Immature natural killer cell (primary cell): Measurements from ENCODE around the gene FBXW10B. TPM values are rescaled to one million over a fixed set of nuclear protein-coding genes. Genes with fewer than 3 reads are reported as not detected.
"Not testable (repeated sequence)": the region's sequence is repeated elsewhere in the genome, so short reads cannot be mapped to it uniquely, and the experiment has no call there.

Source experiments
- DNase-seq, 3 donors: peaks; one replicate each; pipeline ENCODE4 v3.0.0; 2022; ENCODE audit warnings: mixed read lengths in 1 of 3
- H3K27ac Mint-ChIP-seq, 6 donors: one replicate each; pipeline ENCODE4 v1.8.0; 2020; ENCODE audit warnings: mixed read lengths in 6 of 6, mild to moderate bottlenecking in 5 of 6, inconsistent platforms in 4 of 6, moderate library complexity in 3 of 6
- H3K27me3 Mint-ChIP-seq, 3 donors: one replicate each; pipeline ENCODE4 v1.8.0; 2020 to 2021; ENCODE audit warnings: low read depth in 3 of 3, mild to moderate bottlenecking in 3 of 3, mixed read lengths in 3 of 3, moderate library complexity in 3 of 3, inconsistent platforms in 1 of 3
- H3K36me3 Mint-ChIP-seq, 3 donors: one replicate each; pipeline ENCODE4 v1.8.0; 2020; ENCODE audit warnings: mixed read lengths in 3 of 3, inconsistent platforms in 2 of 3, mild to moderate bottlenecking in 2 of 3
- H3K4me1 Mint-ChIP-seq, 2 donors: one replicate each; pipeline ENCODE4 v1.8.0; 2020; ENCODE audit warnings: inconsistent platforms in 2 of 2, mild to moderate bottlenecking in 2 of 2, mixed read lengths in 2 of 2, moderate library complexity in 1 of 2
- H3K4me3 Mint-ChIP-seq, 5 donors: one replicate each; pipeline ENCODE4 v1.8.0; 2020; ENCODE audit warnings: mild to moderate bottlenecking in 5 of 5, mixed read lengths in 5 of 5, inconsistent platforms in 3 of 5, moderate library complexity in 3 of 5
- H3K9me3 Mint-ChIP-seq, 6 donors: one replicate each; pipeline ENCODE4 v1.8.0; 2020; ENCODE audit warnings: mild to moderate bottlenecking in 6 of 6, mixed read lengths in 6 of 6, inconsistent platforms in 4 of 6, moderate library complexity in 3 of 6
- polyA plus RNA-seq, 3 donors: library from polyadenylated mRNA; unstranded; fragments of 300-500 nt; fragmentation: Illumina TruSeq; gene quantifications; one replicate each; pipeline ENCODE4 v1.2.3, GENCODE V29; 2021

Gene FBXW10B, protein sequence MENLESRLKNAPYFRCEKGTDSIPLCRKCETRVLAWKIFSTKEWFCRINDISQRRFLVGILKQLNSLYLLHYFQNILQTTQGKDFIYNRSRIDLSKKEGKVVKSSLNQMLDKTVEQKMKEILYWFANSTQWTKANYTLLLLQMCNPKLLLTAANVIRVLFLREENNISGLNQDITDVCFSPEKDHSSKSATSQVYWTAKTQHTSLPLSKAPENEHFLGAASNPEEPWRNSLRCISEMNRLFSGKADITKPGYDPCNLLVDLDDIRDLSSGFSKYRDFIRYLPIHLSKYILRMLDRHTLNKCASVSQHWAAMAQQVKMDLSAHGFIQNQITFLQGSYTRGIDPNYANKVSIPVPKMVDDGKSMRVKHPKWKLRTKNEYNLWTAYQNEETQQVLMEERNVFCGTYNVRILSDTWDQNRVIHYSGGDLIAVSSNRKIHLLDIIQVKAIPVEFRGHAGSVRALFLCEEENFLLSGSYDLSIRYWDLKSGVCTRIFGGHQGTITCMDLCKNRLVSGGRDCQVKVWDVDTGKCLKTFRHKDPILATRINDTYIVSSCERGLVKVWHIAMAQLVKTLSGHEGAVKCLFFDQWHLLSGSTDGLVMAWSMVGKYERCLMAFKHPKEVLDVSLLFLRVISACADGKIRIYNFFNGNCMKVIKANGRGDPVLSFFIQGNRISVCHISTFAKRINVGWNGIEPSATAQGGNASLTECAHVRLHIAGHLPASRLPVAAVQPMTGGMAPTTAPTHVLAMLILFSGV
- not detected for polyA plus RNA-seq

DNA sequence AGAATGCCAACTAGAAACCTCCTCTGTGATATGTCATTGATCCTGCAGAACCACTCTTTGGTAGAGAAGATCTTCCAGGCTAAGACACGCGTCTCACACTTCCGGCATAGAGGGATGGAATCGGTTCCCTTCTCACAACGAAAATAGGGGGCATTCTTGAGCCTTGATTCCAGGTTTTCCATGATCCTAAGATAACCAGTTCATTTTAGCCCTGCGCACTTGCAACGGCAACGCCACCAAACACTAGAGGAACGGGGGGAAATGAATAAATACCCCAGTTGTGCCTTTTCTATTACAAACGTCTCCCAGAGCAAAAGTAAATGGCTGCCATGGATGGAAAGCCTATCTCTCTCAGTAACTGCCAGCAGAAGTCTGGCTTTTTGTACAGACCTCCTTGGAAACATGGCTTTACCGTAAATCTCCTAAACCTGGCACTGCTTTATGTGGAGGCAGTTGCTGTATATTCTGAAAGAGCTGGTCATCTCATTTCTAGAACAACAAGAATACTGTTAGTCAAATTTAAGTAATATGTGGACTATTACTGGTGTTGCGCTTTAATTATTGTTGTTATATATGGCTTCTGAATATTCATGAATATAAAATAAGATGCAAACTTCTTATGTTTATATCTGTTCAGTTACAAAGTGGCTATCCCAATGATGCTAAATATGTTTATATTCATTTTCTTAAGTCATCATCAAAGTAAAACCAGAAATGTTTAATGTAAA, at the start of gene FBXW10B:
TSS of gene FBXW10B (minus strand) at position 374 of the 728 bp plus-strand sequence. CDS start at position 182, 192 bp downstream.
- H3K36me3 Mint-ChIP-seq, H3K4me3 Mint-ChIP-seq, DNase-seq, H3K9me3 Mint-ChIP-seq, H3K4me1 Mint-ChIP-seq, H3K27me3 Mint-ChIP-seq, H3K27ac Mint-ChIP-seq: not testable (repeated sequence)

DNA sequence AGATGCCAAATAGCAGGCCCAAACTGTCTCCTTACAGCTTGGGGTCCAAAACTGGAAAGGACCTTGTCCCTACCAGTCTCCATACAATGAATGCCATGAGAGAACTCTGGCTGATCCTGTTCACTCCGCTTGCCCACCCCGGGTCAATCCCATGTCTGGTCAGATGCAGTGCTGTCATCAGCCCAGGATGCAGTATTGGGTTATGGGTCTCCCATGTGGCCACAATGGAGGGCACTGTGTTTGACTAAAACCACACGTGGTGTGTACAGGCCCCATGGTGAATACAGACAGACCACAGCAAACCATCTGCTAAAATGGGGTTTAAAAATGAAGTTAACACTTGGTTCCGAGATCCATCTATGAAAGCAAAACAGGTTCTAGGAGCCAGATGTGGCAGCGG, 44.2 kb upstream of the FBXW10B start:
- no peaks in the 10 kb centered on the region for H3K9me3 Mint-ChIP-seq
- H3K27me3 Mint-ChIP-seq = no peaks in the 10 kb centered on the region
- H3K36me3 Mint-ChIP-seq = peaks cover 0 to 21% (median 18%) of the 10 kb centered on the region in 3 donors
- no peak overlapping the region for H3K4me3 Mint-ChIP-seq
- H3K27ac Mint-ChIP-seq = no peak overlapping the region
- no peaks in the 10 kb centered on the region for H3K4me1 Mint-ChIP-seq
- no peak for DNase-seq

DNA sequence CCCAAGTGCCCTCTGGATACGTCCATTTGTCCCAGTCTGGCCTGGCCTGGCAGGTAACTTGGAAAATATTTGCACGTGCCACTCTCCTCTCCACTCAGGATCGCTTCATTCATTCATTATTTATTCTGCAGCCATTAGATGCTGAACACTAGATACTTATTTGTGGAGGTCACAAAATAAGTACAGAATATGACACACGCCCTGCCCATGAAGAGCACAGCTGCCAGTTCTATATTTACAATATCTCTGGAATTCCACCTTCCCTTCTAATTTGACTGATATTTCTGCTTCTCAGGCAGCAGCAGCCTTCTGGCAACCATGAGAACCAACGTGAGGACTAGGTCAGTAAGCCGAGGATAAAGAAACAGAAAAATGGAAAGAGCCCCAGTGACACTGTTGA, 43.7 kb upstream of the FBXW10B start:
- Mint-ChIP-seq H3K27me3 (no peaks in the 10 kb centered on the region), H3K36me3 (peaks cover 0 to 18% (median 14%) of the 10 kb centered on the region in 3 donors), H3K4me1 (no peaks in the 10 kb centered on the region), H3K4me3 (no peak overlapping the region), H3K9me3 (no peaks in the 10 kb centered on the region), H3K27ac (no peak overlapping the region)
- DNase-seq = no peak

DNA sequence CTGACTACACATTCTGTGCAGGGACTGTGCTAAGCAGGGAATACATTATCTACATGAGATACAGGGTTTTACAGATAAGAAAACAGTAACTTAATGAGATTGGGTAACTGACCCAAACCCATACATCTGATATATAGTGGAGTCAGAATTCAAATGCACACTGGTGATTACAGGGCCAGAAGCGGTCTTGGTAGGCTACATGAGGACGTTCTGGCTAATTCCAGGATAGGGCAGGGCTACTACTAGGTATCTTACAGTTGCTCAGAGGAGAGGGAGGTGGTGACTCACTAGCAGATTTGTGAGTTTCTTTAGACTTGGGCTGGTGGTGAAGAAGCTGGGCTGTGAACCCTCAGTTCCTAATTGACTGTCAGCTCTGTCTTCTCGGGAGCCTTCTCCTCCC, 43.2 kb upstream of the FBXW10B start:
- Mint-ChIP-seq H3K27me3 (no peaks in the 10 kb centered on the region), H3K27ac (no peak overlapping the region), H3K9me3 (no peaks in the 10 kb centered on the region), H3K36me3 (peaks cover 0 to 14% (median 10%) of the 10 kb centered on the region in 3 donors), H3K4me3 (no peak overlapping the region), H3K4me1 (no peaks in the 10 kb centered on the region)
- DNase-seq = no peak

DNA sequence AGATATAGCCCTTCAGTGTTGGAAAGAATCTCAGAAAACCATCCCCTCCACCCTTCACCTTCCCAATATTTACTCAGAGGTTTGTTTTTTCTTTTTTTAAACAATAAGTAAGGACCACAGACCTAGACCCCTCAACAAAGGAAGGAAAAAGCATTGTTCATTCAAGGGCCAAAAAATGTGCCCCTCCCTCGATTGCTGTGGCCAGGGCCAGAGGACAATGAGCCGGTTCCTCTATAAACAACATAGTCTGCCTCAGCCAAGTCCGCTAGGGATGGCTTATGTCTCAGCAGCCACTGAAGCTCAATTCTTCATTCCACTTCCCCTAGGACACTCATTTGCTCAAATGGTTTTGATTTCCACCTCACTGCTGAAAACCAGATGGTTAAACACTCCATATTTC, 40.6 kb upstream of the FBXW10B start:
- Mint-ChIP-seq H3K4me1 (no peaks in the 10 kb centered on the region), H3K4me3 (no peak overlapping the region), H3K36me3 (peaks cover 3 to 14% (median 5%) of the 10 kb centered on the region in 3 donors), H3K9me3 (no peaks in the 10 kb centered on the region), H3K27me3 (peaks cover 0 to 2% (median 2%) of the 10 kb centered on the region in 3 donors), H3K27ac (no peak overlapping the region)
- DNase-seq = no peak

DNA sequence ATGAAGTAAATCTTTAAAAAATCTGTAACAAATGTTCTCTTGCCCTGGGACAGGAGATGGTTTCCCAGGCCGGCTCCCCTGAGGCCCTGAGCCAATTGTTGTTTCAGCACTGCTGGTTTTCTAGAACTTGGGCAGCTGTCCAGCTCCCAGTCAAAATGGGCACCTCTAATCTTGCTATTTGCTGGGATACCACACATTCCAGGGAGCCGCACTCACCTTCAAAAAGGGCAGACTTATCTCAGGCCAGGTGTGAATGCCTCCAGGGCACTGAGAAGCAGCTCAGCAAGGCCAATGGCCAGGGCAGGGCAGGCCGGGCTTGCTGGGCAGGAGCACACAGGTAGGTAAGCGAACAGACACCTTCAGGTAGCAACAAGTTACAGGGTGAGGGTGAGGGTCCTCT, 40.2 kb upstream of the FBXW10B start:
- DNase-seq = no peak
- Mint-ChIP-seq H3K36me3 (peaks cover 3 to 14% (median 5%) of the 10 kb centered on the region in 3 donors), H3K4me1 (no peaks in the 10 kb centered on the region), H3K9me3 (no peaks in the 10 kb centered on the region), H3K27me3 (peaks cover 0 to 2% (median 2%) of the 10 kb centered on the region in 3 donors), H3K27ac (no peak overlapping the region), H3K4me3 (no peak overlapping the region)

DNA sequence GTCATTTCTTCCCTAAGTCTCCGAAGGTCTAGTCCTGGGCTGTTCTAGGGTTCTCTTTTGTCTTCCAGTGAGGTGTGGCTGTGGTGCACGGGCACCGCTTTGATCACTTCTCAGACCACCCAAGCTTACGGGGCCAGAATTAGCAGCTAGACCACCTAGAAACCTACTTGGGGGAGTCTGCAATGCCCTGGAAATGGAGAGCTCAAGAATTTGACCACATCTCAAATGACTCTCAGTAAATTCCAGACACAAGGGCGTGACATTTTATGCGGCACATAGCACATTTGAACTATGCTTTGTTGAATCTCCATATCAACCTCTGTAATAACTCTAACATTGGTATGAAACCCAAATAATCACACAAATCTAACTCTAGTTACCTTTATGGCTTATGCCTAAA, 39.7 kb upstream of the FBXW10B start:
- DNase-seq = no peak
- peaks cover 0 to 2% (median 2%) of the 10 kb centered on the region in 3 donors for H3K27me3 Mint-ChIP-seq
- no peak overlapping the region for H3K4me3 Mint-ChIP-seq
- peaks cover 3 to 11% (median 9%) of the 10 kb centered on the region in 3 donors for H3K36me3 Mint-ChIP-seq
- H3K9me3 Mint-ChIP-seq = no peaks in the 10 kb centered on the region
- no peak overlapping the region for H3K27ac Mint-ChIP-seq
- no peaks in the 10 kb centered on the region for H3K4me1 Mint-ChIP-seq

DNA sequence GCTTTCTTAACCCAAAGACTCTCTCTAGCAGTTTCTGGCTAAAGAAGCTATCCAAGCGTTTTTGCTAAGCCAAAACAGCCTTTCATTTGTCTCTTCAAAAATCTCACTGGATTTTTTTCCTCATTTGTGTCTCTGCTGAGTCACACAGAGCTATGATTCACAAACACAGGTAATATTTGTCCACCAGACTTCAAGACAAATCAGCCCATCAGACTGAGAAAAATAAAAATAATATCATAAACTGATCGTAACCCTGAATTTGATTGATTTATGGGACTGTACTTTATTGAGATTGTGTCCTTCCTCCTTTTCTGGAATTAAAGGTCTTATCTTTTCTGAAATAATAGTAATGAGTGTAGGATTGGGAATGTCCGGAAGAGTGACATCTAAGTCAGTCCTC, 38.8 kb upstream of the FBXW10B start:
- H3K4me1 Mint-ChIP-seq = no peaks in the 10 kb centered on the region
- H3K27ac Mint-ChIP-seq = no peak overlapping the region
- H3K9me3 Mint-ChIP-seq = no peaks in the 10 kb centered on the region
- H3K27me3 Mint-ChIP-seq = peaks cover 0 to 2% (median 2%) of the 10 kb centered on the region in 3 donors
- no peak for DNase-seq
- no peak overlapping the region for H3K4me3 Mint-ChIP-seq
- H3K36me3 Mint-ChIP-seq = peaks cover 3 to 5% (median 4%) of the 10 kb centered on the region in 3 donors

DNA sequence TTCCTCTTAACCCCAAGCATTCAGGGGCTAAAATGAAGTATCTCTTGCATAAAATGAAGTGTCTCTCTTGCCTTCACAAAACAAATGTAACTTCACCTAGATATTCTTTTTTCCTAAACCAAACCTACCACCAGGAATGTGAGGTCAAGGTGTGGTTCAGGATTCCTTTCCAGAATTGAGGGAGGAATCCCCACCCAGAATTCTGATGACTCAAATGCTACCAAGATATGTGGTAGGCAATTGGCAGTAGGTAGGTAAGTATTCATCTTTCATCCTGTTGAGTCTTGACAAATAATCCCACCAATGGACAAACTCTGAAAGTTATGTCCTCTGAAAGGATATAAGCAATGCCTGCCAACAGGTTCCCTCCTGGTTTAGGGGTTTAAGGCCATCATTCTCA, 38.4 kb upstream of the FBXW10B start:
- Mint-ChIP-seq H3K27ac (no peak overlapping the region), H3K36me3 (peaks cover 3 to 5% (median 4%) of the 10 kb centered on the region in 3 donors), H3K4me1 (no peaks in the 10 kb centered on the region), H3K9me3 (no peaks in the 10 kb centered on the region), H3K4me3 (no peak overlapping the region), H3K27me3 (peaks cover 0 to 2% (median 2%) of the 10 kb centered on the region in 3 donors)
- DNase-seq = no peak

DNA sequence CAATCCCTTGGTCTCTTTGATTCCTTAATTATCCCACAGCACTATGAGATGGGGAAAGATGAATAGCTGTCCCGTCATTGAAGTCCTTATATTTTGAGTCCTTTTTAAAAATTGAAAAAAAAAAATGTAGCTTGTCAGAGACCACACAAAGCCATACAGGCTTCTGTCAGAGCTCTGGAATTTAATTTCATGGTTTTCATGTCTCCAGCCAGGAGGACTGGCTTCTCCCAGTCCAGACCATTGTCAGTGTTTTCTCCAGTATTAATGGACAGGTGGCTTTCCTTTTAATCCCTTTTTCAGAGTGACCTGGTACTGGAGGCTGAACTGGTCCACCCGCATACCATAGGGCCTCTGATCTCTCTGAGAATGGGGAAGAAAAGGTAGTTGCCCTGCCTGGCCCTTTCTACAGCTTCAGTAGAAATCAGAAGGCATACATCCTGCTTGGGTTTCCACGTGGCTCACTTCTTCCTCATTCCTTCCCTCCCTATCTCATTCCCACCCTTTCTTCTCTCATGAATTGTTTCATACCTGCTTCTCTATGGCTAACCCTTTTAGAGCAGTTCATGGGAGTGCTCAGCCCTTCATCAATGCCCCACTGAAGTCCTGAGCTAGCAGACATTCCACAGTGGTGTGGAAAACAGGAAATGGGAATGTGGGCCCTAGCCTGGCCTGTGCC, 35.5 kb upstream of the FBXW10B start:
- H3K4me1 Mint-ChIP-seq = peaks cover 0 to 8% of the 10 kb centered on the region in 2 donors
- H3K27ac Mint-ChIP-seq = no peak overlapping the region
- H3K4me3 Mint-ChIP-seq = no peak overlapping the region
- peaks cover 3 to 5% (median 4%) of the 10 kb centered on the region in 3 donors for H3K36me3 Mint-ChIP-seq
- H3K27me3 Mint-ChIP-seq = peaks cover 0 to 4% (median 2%) of the 10 kb centered on the region in 3 donors
- no peak for DNase-seq
- H3K9me3 Mint-ChIP-seq = no peaks in the 10 kb centered on the region

DNA sequence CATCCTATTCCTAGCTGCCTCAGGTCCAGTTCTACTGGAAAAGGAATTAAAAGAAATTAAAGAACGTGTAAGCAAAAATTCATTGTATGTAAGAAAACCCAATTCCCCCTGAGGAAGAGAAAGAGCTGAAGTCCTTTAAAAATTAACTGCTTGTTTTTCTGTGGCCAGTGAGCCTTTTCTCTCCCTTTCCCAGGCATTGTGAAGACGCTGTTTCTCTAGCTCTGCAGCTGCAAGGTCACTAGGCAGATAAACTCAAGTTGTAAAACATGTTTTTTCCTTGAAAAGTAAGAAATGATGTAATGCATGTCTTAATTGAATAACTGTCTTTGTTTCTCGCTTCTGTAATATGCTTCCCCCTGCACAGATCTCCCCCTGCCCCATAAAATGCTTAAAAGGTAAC, 34.9 kb upstream of the FBXW10B start:
- H3K36me3 Mint-ChIP-seq, H3K27ac Mint-ChIP-seq, DNase-seq, H3K4me3 Mint-ChIP-seq, H3K9me3 Mint-ChIP-seq, H3K27me3 Mint-ChIP-seq, H3K4me1 Mint-ChIP-seq: not testable (repeated sequence)

DNA sequence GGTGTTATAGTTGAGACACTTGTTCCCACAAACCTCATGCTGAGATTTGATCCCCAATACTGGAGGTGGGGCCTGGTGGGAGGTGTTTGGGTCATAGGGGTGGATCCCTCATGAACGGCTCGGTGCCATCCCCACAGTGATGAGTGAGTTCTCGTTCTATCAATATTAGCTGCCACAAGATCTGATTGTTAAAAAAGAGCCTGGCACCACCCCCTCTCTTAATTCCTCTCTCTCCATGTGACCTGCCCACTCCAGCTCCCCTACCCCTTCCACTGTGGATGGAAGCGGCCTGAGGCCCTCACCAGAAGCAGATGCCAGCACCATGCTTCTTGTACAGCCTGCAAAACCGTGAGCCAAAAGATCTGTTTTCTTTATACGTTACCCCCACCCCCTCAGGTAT, 33.5 kb upstream of the FBXW10B start:
- Mint-ChIP-seq H3K9me3 (no peaks in the 10 kb centered on the region), H3K4me3 (no peak overlapping the region), H3K27ac (peak overlapping the region in 1 of 6 donors; percentile 31), H3K27me3 (peaks cover 0 to 4% (median 2%) of the 10 kb centered on the region in 3 donors), H3K4me1 (peaks cover 0 to 8% of the 10 kb centered on the region in 2 donors), H3K36me3 (peaks cover 3 to 5% (median 4%) of the 10 kb centered on the region in 3 donors)
- DNase-seq = no peak

DNA sequence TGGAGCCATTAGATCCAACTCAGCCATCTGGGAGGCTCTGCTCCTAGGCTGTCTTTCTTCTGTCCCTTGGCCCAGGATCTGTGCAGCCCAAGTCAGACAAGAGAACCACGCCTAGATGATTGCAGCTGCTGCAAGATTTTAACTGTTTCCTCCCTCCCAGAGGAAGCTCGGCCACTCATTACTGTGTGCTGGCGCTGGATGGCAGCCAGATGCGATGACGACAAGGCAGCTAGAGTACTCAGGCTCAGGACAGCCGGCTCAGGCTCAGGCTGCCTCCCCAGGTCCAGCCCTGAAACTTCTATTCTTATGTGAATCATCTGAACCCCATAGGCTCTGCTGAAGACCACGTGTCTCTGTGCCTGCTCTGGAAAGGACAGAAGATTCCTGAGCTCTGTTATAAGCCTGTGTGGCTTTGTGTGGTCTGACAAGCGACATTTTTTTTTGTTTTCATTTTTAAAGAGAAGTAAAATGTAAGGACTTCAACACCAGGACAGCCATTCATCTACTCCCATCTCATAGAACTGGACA, 32.1 kb upstream of the FBXW10B start:
- peak overlapping the region in 1 of 5 donors; percentile 35 for H3K4me3 Mint-ChIP-seq
- peak overlapping the region in 1 of 6 donors; percentile 53 for H3K27ac Mint-ChIP-seq
- H3K4me1 Mint-ChIP-seq = peaks cover 0 to 8% of the 10 kb centered on the region in 2 donors
- H3K9me3 Mint-ChIP-seq = no peaks in the 10 kb centered on the region
- peaks cover 0 to 4% (median 3%) of the 10 kb centered on the region in 3 donors for H3K36me3 Mint-ChIP-seq
- no peak for DNase-seq
- H3K27me3 Mint-ChIP-seq = peaks cover 0 to 4% (median 2%) of the 10 kb centered on the region in 3 donors
